ENCODE measurements around the gene PINK1.

PINK1 gene

GRCh38 chr1:20643080-20643479 lies 9.8 kb downstream of the PINK1 start:
- no peak overlapping the region for H3K27ac ChIP-seq (ENCODE audit: low read depth in 2 of 2, low read length in 2 of 2)
- no peak overlapping the region for H3K4me3 ChIP-seq (ENCODE audit: low read length in 2 of 2)
- no peak overlapping the region for H3K9ac ChIP-seq (ENCODE audit: low read depth in 1 of 2, low read length in 2 of 2)
- no peaks in the 10 kb centered on the region for H3K9me3 ChIP-seq (ENCODE audit: control insufficient read depth in 2 of 2, low read length in 2 of 2)
- no peaks in the 10 kb centered on the region for H3K4me1 ChIP-seq (ENCODE audit: control insufficient read depth in 2 of 2, insufficient read depth in 2 of 2, low read length in 2 of 2)
- no peaks in the 10 kb centered on the region for H3K27me3 ChIP-seq (ENCODE audit: control insufficient read depth in 2 of 2, insufficient read depth in 2 of 2, low read length in 2 of 2)
- peaks cover 45 to 67% of the 10 kb centered on the region in 2 donors for H3K36me3 ChIP-seq (ENCODE audit: control insufficient read depth in 2 of 2, insufficient read depth in 2 of 2, low read length in 2 of 2)

DNA sequence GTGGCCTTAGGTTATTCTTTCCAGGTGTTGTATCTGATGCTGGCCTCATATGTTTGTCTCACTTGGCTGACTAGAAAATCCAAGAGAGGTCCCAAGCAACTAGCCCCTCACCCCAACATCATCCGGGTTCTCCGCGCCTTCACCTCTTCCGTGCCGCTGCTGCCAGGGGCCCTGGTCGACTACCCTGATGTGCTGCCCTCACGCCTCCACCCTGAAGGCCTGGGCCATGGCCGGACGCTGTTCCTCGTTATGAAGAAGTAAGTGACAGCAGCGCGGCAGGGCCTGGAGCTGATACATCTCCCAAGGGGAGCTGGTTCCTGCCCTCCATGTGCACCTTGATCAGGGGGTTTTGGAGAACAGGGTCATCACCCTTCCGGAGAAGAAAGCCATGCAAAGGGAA lies 11.2 kb downstream of the PINK1 start:
- Histone ChIP-seq H3K9me3 (ENCODE audit: control insufficient read depth in 2 of 2, low read length in 2 of 2) (no peaks in the 10 kb centered on the region), H3K27me3 (ENCODE audit: control insufficient read depth in 2 of 2, insufficient read depth in 2 of 2, low read length in 2 of 2) (no peaks in the 10 kb centered on the region), H3K27ac (ENCODE audit: low read depth in 2 of 2, low read length in 2 of 2) (no peak overlapping the region), H3K4me1 (ENCODE audit: control insufficient read depth in 2 of 2, insufficient read depth in 2 of 2, low read length in 2 of 2) (no peaks in the 10 kb centered on the region), H3K4me3 (ENCODE audit: low read length in 2 of 2) (no peak overlapping the region), H3K9ac (ENCODE audit: low read depth in 1 of 2, low read length in 2 of 2) (no peak overlapping the region), H3K36me3 (ENCODE audit: control insufficient read depth in 2 of 2, insufficient read depth in 2 of 2, low read length in 2 of 2) (peaks cover 49 to 68% of the 10 kb centered on the region in 2 donors)

GRCh38 chr1:20645414-20645813 lies 12.2 kb downstream of the PINK1 start:
- Histone ChIP-seq H3K4me1 (ENCODE audit: control insufficient read depth in 2 of 2, insufficient read depth in 2 of 2, low read length in 2 of 2) (no peaks in the 10 kb centered on the region), H3K4me3 (ENCODE audit: low read length in 2 of 2) (no peak overlapping the region), H3K9ac (ENCODE audit: low read depth in 1 of 2, low read length in 2 of 2) (no peak overlapping the region), H3K27ac (ENCODE audit: low read depth in 2 of 2, low read length in 2 of 2) (no peak overlapping the region), H3K36me3 (ENCODE audit: control insufficient read depth in 2 of 2, insufficient read depth in 2 of 2, low read length in 2 of 2) (peaks cover 50 to 69% of the 10 kb centered on the region in 2 donors), H3K27me3 (ENCODE audit: control insufficient read depth in 2 of 2, insufficient read depth in 2 of 2, low read length in 2 of 2) (no peaks in the 10 kb centered on the region), H3K9me3 (ENCODE audit: control insufficient read depth in 2 of 2, low read length in 2 of 2) (no peaks in the 10 kb centered on the region)

GRCh38 chr1:20648438-20648837 lies 15.2 kb downstream of the PINK1 start:
- no peak overlapping the region for H3K9ac ChIP-seq (ENCODE audit: low read depth in 1 of 2, low read length in 2 of 2)

DNA sequence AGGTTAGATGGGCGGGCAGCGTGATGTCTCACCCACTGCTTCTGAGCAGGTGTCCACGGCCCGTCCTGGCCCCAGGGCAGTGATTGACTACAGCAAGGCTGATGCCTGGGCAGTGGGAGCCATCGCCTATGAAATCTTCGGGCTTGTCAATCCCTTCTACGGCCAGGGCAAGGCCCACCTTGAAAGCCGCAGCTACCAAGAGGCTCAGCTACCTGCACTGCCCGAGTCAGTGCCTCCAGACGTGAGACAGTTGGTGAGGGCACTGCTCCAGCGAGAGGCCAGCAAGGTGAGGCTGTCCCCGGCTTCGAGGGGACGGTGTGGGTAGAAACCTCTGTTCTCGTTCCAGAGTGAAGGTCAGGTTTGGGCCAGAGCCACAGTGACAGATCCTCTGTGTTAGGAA lies 15.7 kb downstream of the PINK1 start:
- no peak overlapping the region for H3K27ac ChIP-seq (ENCODE audit: low read depth in 2 of 2, low read length in 2 of 2)
- H3K9me3 ChIP-seq (ENCODE audit: control insufficient read depth in 2 of 2, low read length in 2 of 2), result no peaks in the 10 kb centered on the region
- no peaks in the 10 kb centered on the region for H3K4me1 ChIP-seq (ENCODE audit: control insufficient read depth in 2 of 2, insufficient read depth in 2 of 2, low read length in 2 of 2)
- H3K27me3 ChIP-seq (ENCODE audit: control insufficient read depth in 2 of 2, insufficient read depth in 2 of 2, low read length in 2 of 2), result no peaks in the 10 kb centered on the region
- no peak overlapping the region for H3K9ac ChIP-seq (ENCODE audit: low read depth in 1 of 2, low read length in 2 of 2)
- H3K4me3 ChIP-seq (ENCODE audit: low read length in 2 of 2), result no peak overlapping the region
- peaks cover 63 to 71% of the 10 kb centered on the region in 2 donors for H3K36me3 ChIP-seq (ENCODE audit: control insufficient read depth in 2 of 2, insufficient read depth in 2 of 2, low read length in 2 of 2)

More at GRCh38 chr1:20648438-20648837, 15.2 kb downstream of the PINK1 start:
- H3K4me1 ChIP-seq (ENCODE audit: control insufficient read depth in 2 of 2, insufficient read depth in 2 of 2, low read length in 2 of 2), result no peaks in the 10 kb centered on the region
- no peaks in the 10 kb centered on the region for H3K9me3 ChIP-seq (ENCODE audit: control insufficient read depth in 2 of 2, low read length in 2 of 2)
- no peak overlapping the region for H3K4me3 ChIP-seq (ENCODE audit: low read length in 2 of 2)
- H3K36me3 ChIP-seq (ENCODE audit: control insufficient read depth in 2 of 2, insufficient read depth in 2 of 2, low read length in 2 of 2), result peaks cover 63 to 70% of the 10 kb centered on the region in 2 donors
- H3K27ac ChIP-seq (ENCODE audit: low read depth in 2 of 2, low read length in 2 of 2), result no peak overlapping the region
- H3K27me3 ChIP-seq (ENCODE audit: control insufficient read depth in 2 of 2, insufficient read depth in 2 of 2, low read length in 2 of 2), result no peaks in the 10 kb centered on the region

DNA sequence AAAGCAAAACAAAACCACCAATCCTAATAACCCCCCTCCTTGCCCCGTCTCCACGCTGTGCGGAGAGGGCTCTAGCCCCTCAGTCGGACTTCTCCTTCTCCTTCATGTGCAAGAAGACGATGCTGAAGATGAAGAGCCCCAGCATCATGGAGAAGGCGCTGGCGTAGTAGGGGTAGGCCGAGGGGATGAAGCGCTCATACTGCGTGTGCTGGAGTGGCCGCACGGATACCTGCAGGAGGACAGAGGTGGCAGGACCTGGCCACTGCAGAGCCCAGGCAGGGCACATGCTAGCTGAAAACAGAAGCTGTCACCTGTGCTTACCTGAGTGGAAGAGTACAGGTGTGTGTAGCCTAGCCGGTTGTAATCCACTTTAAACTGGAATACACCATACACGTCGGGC lies 19.0 kb downstream of the PINK1 start:
- H3K9ac ChIP-seq (ENCODE audit: low read depth in 1 of 2, low read length in 2 of 2), result no peak overlapping the region
- H3K27ac ChIP-seq (ENCODE audit: low read depth in 2 of 2, low read length in 2 of 2), result no peak overlapping the region
- H3K4me3 ChIP-seq (ENCODE audit: low read length in 2 of 2), result no peak overlapping the region
- no peaks in the 10 kb centered on the region for H3K4me1 ChIP-seq (ENCODE audit: control insufficient read depth in 2 of 2, insufficient read depth in 2 of 2, low read length in 2 of 2)
- H3K36me3 ChIP-seq (ENCODE audit: control insufficient read depth in 2 of 2, insufficient read depth in 2 of 2, low read length in 2 of 2), result peaks cover 67 to 80% of the 10 kb centered on the region in 2 donors
- H3K9me3 ChIP-seq (ENCODE audit: control insufficient read depth in 2 of 2, low read length in 2 of 2), result no peaks in the 10 kb centered on the region
- H3K27me3 ChIP-seq (ENCODE audit: control insufficient read depth in 2 of 2, insufficient read depth in 2 of 2, low read length in 2 of 2), result no peaks in the 10 kb centered on the region

GRCh38 chr1:20654104-20654690 lies 20.9 kb downstream of the PINK1 start:
- Histone ChIP-seq H3K9ac (ENCODE audit: low read depth in 1 of 2, low read length in 2 of 2) (no peak overlapping the region), H3K4me3 (ENCODE audit: low read length in 2 of 2) (no peak overlapping the region), H3K36me3 (ENCODE audit: control insufficient read depth in 2 of 2, insufficient read depth in 2 of 2, low read length in 2 of 2) (peaks cover 63 to 78% of the 10 kb centered on the region in 2 donors), H3K4me1 (ENCODE audit: control insufficient read depth in 2 of 2, insufficient read depth in 2 of 2, low read length in 2 of 2) (no peaks in the 10 kb centered on the region), H3K9me3 (ENCODE audit: control insufficient read depth in 2 of 2, low read length in 2 of 2) (no peaks in the 10 kb centered on the region), H3K27me3 (ENCODE audit: control insufficient read depth in 2 of 2, insufficient read depth in 2 of 2, low read length in 2 of 2) (no peaks in the 10 kb centered on the region), H3K27ac (ENCODE audit: low read depth in 2 of 2, low read length in 2 of 2) (no peak overlapping the region)

GRCh38 chr1:20657024-20657423 lies 23.8 kb downstream of the PINK1 start:
- H3K36me3 ChIP-seq (ENCODE audit: control insufficient read depth in 2 of 2, insufficient read depth in 2 of 2, low read length in 2 of 2), result peaks cover 44 to 58% of the 10 kb centered on the region in 2 donors
- H3K9me3 ChIP-seq (ENCODE audit: control insufficient read depth in 2 of 2, low read length in 2 of 2), result no peaks in the 10 kb centered on the region
- no peak overlapping the region for H3K9ac ChIP-seq (ENCODE audit: low read depth in 1 of 2, low read length in 2 of 2)

GRCh38 chr1:20658166-20658915 lies 25.1 kb downstream of the PINK1 start:
- no peaks in the 10 kb centered on the region for H3K27me3 ChIP-seq (ENCODE audit: control insufficient read depth in 2 of 2, insufficient read depth in 2 of 2, low read length in 2 of 2)
- H3K36me3 ChIP-seq (ENCODE audit: control insufficient read depth in 2 of 2, insufficient read depth in 2 of 2, low read length in 2 of 2), result peaks cover 31 to 45% of the 10 kb centered on the region in 2 donors
- H3K27ac ChIP-seq (ENCODE audit: low read depth in 2 of 2, low read length in 2 of 2), result no peak overlapping the region
- peaks cover 13 to 15% of the 10 kb centered on the region in 2 donors for H3K4me1 ChIP-seq (ENCODE audit: control insufficient read depth in 2 of 2, insufficient read depth in 2 of 2, low read length in 2 of 2)
- no peaks in the 10 kb centered on the region for H3K9me3 ChIP-seq (ENCODE audit: control insufficient read depth in 2 of 2, low read length in 2 of 2)
- no peak overlapping the region for H3K9ac ChIP-seq (ENCODE audit: low read depth in 1 of 2, low read length in 2 of 2)
- H3K4me3 ChIP-seq (ENCODE audit: low read length in 2 of 2), result no peak overlapping the region

More at GRCh38 chr1:20657024-20657423, 23.8 kb downstream of the PINK1 start:
- Histone ChIP-seq H3K27ac (ENCODE audit: low read depth in 2 of 2, low read length in 2 of 2) (no peak overlapping the region), H3K4me3 (ENCODE audit: low read length in 2 of 2) (no peak overlapping the region), H3K27me3 (ENCODE audit: control insufficient read depth in 2 of 2, insufficient read depth in 2 of 2, low read length in 2 of 2) (no peaks in the 10 kb centered on the region), H3K4me1 (ENCODE audit: control insufficient read depth in 2 of 2, insufficient read depth in 2 of 2, low read length in 2 of 2) (peaks cover 10 to 14% of the 10 kb centered on the region in 2 donors)

DNA sequence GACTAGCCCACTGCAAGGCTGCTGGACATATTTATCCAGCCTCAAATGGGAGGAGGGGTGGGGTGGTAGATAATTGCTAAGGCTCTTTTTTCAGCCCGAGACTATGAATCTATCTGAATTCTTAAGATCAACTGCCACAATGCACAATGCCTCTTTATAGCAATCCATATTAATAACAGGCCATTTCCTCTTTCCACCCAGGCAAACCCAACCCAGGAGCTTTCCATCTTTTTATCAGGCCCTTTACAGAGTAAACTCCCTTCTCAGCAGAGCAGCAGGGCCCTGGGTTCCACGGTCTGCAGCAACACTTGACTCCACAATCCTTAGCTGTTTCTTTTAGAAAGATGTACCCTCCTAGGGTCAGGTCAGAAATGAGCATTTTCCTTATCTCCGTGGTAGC lies 27.1 kb downstream of the PINK1 start:
- H3K9me3 ChIP-seq (ENCODE audit: control insufficient read depth in 2 of 2, low read length in 2 of 2), result no peaks in the 10 kb centered on the region
- peaks cover 19 to 29% of the 10 kb centered on the region in 2 donors for H3K36me3 ChIP-seq (ENCODE audit: control insufficient read depth in 2 of 2, insufficient read depth in 2 of 2, low read length in 2 of 2)
- H3K4me1 ChIP-seq (ENCODE audit: control insufficient read depth in 2 of 2, insufficient read depth in 2 of 2, low read length in 2 of 2), result peaks cover 13 to 15% of the 10 kb centered on the region in 2 donors
- peak overlapping the region; percentile 68 to 94 for H3K4me3 ChIP-seq (ENCODE audit: low read length in 2 of 2)
- peak overlapping the region in 1 of 2 donors; percentile 16 for H3K27ac ChIP-seq (ENCODE audit: low read depth in 2 of 2, low read length in 2 of 2)
- H3K9ac ChIP-seq (ENCODE audit: low read depth in 1 of 2, low read length in 2 of 2), result peak overlapping the region; percentile 79 to 86
- no peaks in the 10 kb centered on the region for H3K27me3 ChIP-seq (ENCODE audit: control insufficient read depth in 2 of 2, insufficient read depth in 2 of 2, low read length in 2 of 2)
